Neural progenitor cell (in vitro differentiated cells): ENCODE results near the gene RFPL2.

Source experiments
- EZH2 ChIP-seq: fragments of 200-600 bp; sonication (generic); IDR thresholded peaks from 2 replicates; pipeline ENCODE4 v1.6.1; 2017; ENCODE audit warnings: antibody characterized with exemption, mild to moderate bottlenecking, moderate library complexity
- EZH2phosphoT487 ChIP-seq: fragments of 200-600 bp; sonication (generic); IDR thresholded peaks from 2 replicates; pipeline ENCODE4 v1.6.1; 2017; ENCODE audit warnings: antibody characterized with exemption
- TF ChIP-seq, protein P1 (sequence below): fragments of 200-600 bp; sonication (generic); IDR thresholded peaks from 2 replicates; pipeline ENCODE4 v1.5.1; 2017; ENCODE audit warnings: antibody characterized with exemption, mild to moderate bottlenecking

DNA sequence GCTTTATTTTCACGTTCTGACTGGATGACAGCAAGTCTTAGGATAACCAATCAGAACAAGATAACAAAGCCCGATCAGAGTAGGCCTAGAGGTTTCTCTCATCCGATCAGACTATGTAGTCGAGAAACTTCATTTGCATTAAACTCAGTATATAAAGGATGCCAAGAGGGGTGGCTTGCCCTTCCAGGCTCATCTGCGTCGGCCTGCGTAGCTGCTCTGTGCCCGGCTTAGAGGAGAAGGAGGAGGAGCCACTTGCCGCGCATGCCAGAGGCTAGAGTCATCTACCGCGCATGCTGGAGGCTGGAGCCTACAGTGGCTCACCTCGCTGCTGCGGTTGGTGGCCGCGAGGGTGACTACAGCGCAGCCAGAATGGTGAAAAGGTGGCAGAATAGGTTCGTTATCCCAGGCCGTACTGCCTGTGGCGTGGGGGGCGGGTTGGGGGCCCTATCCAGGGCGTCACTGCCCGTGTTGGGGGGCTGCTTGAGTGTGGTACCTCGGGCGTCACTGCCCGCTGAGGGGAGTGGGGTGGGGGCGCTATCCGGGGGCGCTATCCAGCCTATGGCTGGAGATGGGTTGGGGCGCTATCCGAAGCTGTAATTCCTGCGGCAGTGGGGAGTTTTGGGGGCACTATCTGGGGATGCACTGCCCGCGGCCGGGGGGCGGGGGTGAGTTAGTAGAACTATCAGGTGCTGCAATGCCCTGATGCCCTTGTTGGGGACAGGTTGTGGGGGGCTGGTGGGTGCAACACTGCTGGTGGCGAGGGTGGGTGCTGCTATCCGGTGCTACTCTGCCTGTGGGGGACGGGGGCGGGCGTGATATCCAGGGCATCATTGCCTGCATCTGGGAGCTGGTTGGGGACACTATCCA is at the start of gene RFPL2:
- TF ChIP-seq, protein P1, sequence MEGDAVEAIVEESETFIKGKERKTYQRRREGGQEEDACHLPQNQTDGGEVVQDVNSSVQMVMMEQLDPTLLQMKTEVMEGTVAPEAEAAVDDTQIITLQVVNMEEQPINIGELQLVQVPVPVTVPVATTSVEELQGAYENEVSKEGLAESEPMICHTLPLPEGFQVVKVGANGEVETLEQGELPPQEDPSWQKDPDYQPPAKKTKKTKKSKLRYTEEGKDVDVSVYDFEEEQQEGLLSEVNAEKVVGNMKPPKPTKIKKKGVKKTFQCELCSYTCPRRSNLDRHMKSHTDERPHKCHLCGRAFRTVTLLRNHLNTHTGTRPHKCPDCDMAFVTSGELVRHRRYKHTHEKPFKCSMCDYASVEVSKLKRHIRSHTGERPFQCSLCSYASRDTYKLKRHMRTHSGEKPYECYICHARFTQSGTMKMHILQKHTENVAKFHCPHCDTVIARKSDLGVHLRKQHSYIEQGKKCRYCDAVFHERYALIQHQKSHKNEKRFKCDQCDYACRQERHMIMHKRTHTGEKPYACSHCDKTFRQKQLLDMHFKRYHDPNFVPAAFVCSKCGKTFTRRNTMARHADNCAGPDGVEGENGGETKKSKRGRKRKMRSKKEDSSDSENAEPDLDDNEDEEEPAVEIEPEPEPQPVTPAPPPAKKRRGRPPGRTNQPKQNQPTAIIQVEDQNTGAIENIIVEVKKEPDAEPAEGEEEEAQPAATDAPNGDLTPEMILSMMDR: peak; percentile 31
- TF ChIP-seq EZH2phosphoT487: no peak
- TF ChIP-seq EZH2: no peak
